A549 (cell line): Measurements from ENCODE around the gene SETMAR.

Experiments used
- CEBPB ChIP-seq, 2 experiments: fragments of >200 bp in 1 of 2; sonication (Bioruptor Twin) in 1 of 2; formaldehyde crosslinking in 1 of 2; IDR thresholded peaks; 2 replicates each; pipeline ENCODE4 v1.6.1; 2012 to 2016
- GATA3 ChIP-seq: IDR thresholded peaks from 2 replicates; pipeline ENCODE4 v1.6.1; 2012; ENCODE audit warnings: borderline replicate concordance
- MAZ ChIP-seq: fragments of 150-350 bp; IDR thresholded peaks from 2 replicates; pipeline ENCODE4 v1.6.1; 2014; ENCODE audit warnings: antibody characterized with exemption, low read depth, low read length, borderline replicate concordance
- RCOR1 ChIP-seq: fragments of 150-350 bp; IDR thresholded peaks from 2 replicates; pipeline ENCODE4 v1.6.1; 2014; ENCODE audit warnings: antibody characterized with exemption, low read length, low read depth
- TF ChIP-seq, protein P1 (sequence below): fragments of >200 bp; sonication (Bioruptor Twin); formaldehyde crosslinking; IDR thresholded peaks from 3 replicates; pipeline ENCODE4 v1.5.1; 2016
- TF ChIP-seq, protein P2 (sequence below): IDR thresholded peaks from 2 replicates; pipeline ENCODE4 v1.6.1; 2012

DNA sequence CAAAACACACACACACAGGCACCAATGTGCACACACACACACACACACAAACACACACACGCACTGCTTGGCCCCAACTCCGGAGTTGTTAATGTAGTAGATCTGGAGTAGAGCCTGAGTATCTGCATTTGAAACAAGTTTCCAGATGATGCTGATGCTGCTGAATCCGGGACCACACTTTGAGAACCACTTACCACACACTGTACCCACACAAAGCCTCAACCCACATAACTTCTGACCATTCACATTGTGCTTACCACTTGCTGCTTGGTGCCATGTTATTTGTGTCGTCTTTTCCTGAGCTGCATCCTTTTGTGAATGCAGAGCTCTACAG lies 36.9 kb downstream of the SETMAR start:
- TF ChIP-seq, protein P1, sequence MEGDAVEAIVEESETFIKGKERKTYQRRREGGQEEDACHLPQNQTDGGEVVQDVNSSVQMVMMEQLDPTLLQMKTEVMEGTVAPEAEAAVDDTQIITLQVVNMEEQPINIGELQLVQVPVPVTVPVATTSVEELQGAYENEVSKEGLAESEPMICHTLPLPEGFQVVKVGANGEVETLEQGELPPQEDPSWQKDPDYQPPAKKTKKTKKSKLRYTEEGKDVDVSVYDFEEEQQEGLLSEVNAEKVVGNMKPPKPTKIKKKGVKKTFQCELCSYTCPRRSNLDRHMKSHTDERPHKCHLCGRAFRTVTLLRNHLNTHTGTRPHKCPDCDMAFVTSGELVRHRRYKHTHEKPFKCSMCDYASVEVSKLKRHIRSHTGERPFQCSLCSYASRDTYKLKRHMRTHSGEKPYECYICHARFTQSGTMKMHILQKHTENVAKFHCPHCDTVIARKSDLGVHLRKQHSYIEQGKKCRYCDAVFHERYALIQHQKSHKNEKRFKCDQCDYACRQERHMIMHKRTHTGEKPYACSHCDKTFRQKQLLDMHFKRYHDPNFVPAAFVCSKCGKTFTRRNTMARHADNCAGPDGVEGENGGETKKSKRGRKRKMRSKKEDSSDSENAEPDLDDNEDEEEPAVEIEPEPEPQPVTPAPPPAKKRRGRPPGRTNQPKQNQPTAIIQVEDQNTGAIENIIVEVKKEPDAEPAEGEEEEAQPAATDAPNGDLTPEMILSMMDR = no peak
- TF ChIP-seq RCOR1 (no peak), MAZ (no peak), CEBPB (IDR thresholded peaks at IDR 0.05) (no peak), GATA3 (no peak)
- TF ChIP-seq, protein P2, sequence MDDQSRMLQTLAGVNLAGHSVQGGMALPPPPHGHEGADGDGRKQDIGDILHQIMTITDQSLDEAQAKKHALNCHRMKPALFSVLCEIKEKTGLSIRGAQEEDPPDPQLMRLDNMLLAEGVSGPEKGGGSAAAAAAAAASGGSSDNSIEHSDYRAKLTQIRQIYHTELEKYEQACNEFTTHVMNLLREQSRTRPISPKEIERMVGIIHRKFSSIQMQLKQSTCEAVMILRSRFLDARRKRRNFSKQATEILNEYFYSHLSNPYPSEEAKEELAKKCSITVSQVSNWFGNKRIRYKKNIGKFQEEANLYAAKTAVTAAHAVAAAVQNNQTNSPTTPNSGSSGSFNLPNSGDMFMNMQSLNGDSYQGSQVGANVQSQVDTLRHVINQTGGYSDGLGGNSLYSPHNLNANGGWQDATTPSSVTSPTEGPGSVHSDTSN = no peak
